ACHN (cell line): ENCODE data around the gene CCDC137.
"Not testable (repeated sequence)": the region's sequence is repeated elsewhere in the genome, so short reads cannot be mapped to it uniquely, and the experiment has no call there.

Source experiments
- DNase-seq: peaks from one replicate; pipeline ENCODE4 v3.0.0-alpha.2; 2015
- in situ Hi-C: cut with HindIII; loops from 2 replicates; pipeline ENCODE4 v1.10.0; 2017; ENCODE audit warnings: low sequenced_read_pairs, low pct_ligation_motif_present, low pct_unique_long_range_greater_than_20kb

The CCDC137 gene

GRCh38 chr17:81673561-81674258 lies 7.2 kb downstream of the CCDC137 start:
- no peak for DNase-seq
- in situ Hi-C loops = no loop called here

GRCh38 chr17:81675515-81676221 lies 9.1 kb downstream of the CCDC137 start:
- in situ Hi-C loops = not testable (repeated sequence)
- peak; percentile 48 for DNase-seq

DNA sequence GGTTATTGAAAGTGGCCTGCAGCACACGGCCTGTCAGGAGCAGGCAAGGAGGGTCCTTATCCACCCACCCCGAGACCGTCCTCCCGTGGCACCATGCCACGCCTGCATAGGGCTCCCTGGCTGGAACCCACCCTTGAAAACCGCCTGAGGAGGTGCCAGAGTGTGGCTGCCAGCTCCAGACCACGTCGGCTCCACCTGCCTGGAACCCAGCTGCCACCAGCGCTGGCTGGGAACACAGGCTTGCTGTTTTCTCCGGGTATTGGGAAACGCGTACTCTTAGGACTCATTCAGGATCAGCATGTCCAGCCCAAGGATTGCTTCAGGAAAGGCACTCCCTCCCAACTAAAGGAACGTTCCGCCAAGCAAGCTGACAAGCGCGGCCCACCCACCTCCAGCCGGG lies 10.4 kb downstream of the CCDC137 start:
- no peak for DNase-seq
- in situ Hi-C loops = no loop called here

GRCh38 chr17:81680150-81680549 lies 13.6 kb downstream of the CCDC137 start:
- in situ Hi-C loops = no loop called here
- no peak for DNase-seq

GRCh38 chr17:81681672-81682071 lies 15.1 kb downstream of the CCDC137 start:
- DNase-seq = peak; percentile 97
- in situ Hi-C loops = no loop called here

- no peak for DNase-seq
- in situ Hi-C loops = no loop called here
Observed at GRCh38 chr17:81682565-81683207, 16.1 kb downstream of the CCDC137 start.

- DNase-seq = no peak
- in situ Hi-C loops = no loop called here
Observed at GRCh38 chr17:81683208-81683583, 16.7 kb downstream of the CCDC137 start.

DNA sequence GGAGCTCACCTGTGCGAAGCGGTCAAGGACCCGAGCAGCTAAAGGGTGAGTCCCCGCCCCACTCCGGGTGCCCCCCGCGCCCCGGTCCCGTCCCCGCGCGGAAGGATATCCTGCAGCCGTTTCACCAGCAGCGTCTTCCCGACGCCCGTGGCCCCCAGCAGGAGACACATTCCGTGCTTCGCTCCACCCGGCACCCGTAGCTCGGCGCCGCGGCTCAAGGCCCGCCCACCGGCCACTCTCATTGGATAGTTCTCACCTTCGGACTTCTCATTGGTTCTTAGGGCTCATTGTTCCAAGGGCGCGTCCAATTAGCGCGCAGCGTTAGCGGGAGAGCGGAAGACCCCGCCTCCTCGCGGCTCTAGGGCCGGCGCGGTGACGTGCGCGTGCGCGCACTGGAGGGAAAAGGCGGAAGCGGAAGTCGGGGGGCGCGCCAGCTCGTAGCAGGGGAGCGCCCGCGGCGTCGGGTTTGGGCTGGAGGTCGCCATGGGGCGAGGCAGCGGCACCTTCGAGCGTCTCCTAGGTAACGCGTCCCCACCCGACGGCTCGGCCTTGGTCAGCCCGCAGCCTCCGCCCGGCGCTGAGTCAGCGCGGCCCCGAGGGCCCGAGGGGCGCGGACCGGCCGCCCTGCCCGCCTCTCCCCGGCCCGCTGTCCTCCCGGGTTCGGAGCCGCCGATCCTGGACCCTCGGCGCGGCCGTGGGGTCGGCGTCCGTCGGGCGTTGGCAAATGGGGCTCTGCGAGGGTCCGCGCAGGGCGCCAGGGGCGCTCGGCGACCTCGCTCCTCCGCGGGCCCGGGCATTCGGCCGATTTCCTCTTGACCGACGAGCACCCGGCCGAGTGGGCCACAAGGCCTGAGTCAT lies 17.3 kb downstream of the CCDC137 start, which contains the start of the genes ARL16 and HGS:
Gene ARL16 (minus strand): TSS at position 214 of the 858 bp plus-strand sequence. CDS start 44 bp downstream, at position 170.
Gene HGS (plus strand): TSS at position 428 of the 858 bp plus-strand sequence. CDS start 56 bp downstream, at position 484.
- DNase-seq = peak; percentile 100
- in situ Hi-C loops = no loop called here

DNA sequence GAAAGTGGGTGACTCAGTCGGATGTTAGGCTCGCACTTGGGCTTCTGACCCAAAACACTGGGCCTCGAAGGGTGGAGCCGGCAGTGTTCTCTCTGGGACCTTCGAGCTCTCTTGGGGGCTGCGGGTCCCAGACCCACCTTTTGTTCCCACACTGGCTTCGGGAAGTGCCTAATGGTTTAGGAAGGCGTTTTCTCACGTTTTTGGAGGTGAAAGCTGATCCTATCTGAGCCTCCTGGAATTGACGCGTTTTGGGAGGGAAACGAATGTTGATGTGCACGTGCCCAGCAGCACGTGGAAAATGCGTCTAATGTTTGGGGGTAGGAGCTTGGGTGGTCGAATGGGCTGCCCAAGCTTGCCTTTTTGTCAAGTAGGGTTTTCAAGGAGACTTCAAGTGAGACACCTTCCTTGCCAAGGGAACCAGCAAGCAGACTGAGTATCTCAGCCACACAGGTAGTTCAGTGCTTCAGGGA lies 17.9 kb downstream of the CCDC137 start:
- in situ Hi-C loops = no loop called here
- no peak for DNase-seq

- DNase-seq = peak; percentile 84
- in situ Hi-C loops = no loop called here
Observed at GRCh38 chr17:81685108-81685507, 18.6 kb downstream of the CCDC137 start.

- in situ Hi-C loops = no loop called here
- no peak for DNase-seq
Observed at GRCh38 chr17:81686614-81687013, 20.1 kb downstream of the CCDC137 start.

- in situ Hi-C loops = no loop called here
Observed at GRCh38 chr17:81687770-81688541, 21.4 kb downstream of the CCDC137 start.

DNA sequence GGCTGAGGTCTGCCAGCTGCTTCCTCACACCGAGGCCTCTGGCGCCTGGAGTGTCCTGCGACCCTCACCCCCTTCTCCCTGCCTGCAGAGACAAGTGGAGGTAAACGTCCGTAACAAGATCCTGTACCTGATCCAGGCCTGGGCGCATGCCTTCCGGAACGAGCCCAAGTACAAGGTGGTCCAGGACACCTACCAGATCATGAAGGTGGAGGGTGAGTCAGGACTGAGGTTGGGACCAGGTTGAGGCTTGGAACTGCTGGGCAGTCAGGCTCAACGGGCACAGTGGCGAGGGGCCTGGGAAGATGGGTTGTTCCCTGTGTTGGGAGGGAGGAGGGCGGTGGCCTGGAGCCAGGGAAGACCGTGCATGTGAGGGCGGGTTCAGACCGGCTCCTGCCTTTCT lies 22.1 kb downstream of the CCDC137 start:
- in situ Hi-C loops = no loop called here
- no peak for DNase-seq

More at GRCh38 chr17:81687770-81688541, 21.4 kb downstream of the CCDC137 start:
- DNase-seq = no peak

DNA sequence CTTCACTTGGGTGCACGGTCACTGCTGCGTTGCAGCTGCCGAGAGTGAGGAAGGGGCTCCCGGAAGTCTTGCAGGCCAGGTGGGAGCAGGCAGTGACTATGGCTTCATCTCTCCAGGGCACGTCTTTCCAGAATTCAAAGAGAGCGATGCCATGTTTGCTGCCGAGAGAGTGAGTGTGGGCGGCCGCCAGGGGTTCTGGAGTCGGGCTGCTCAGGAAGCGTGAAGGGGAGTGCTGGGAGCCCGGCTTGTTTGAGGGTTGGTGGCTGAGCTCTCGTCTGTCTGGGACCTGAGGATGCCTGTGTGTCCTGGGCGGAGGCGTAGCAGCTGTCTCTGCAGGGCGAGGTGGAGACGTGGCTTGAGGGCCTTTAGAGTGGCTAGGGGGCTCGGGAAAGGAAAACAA lies 23.5 kb downstream of the CCDC137 start:
- in situ Hi-C loops = no loop called here
- no peak for DNase-seq

- no peak for DNase-seq
- in situ Hi-C loops = no loop called here
Observed at GRCh38 chr17:81690549-81690948, 24.0 kb downstream of the CCDC137 start.

DNA sequence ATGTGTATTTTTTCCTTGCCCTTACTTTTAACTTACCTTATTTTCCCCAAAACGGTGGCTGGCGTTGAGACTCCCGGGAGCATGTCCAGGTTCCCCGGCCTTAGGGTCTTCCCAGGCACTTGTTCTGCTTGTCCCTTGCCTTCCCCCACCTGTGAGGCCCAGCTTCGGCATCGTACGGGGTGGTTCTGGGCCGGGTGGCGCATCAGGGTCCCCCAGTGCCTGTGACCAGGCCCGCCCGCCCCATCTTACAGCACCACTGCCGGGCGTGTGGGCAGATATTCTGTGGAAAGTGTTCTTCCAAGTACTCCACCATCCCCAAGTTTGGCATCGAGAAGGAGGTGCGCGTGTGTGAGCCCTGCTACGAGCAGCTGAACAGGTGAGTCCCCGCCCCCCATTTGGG lies 24.7 kb downstream of the CCDC137 start:
- in situ Hi-C loops = no loop called here
- no peak for DNase-seq

- no peak for DNase-seq
- in situ Hi-C loops = no loop called here
Observed at GRCh38 chr17:81691608-81692007, 25.1 kb downstream of the CCDC137 start.
